ENCODE results near the gene CTAGE4. TPM values are rescaled to one million over a fixed set of nuclear protein-coding genes. Genes with fewer than 3 reads are reported as not detected.
A peak's percentile ranks its signal among the peaks of the same experiment; 100 is the strongest.
"Not testable (repeated sequence)": the region's sequence is repeated elsewhere in the genome, so short reads cannot be mapped to it uniquely, and the experiment has no call there.

Gene CTAGE4
- total RNA-seq (0.30 TPM in 1 of 2 replicates, not detected in the other), polyA plus RNA-seq (0.03 and 0.04 TPM in 2 replicates), polyA minus RNA-seq (0.10 TPM in 1 of 2 replicates, not detected in the other), Bru-seq, nascent RNA (percentile 21 among the genes with signal in this experiment), BruChase-seq, experiment 1, labeled RNA remaining after a 6-hour chase (not detected), BruChase-seq, experiment 2, labeled RNA remaining after a 2-hour chase (not detected)
- 0.03 and 0.06 TPM in 2 replicates for polyA plus RNA-seq (2011; cell fraction: cytosol; rRNA removed)
- polyA plus RNA-seq (2011; cell fraction: nucleus; rRNA removed), result 0.48 and 0.74 TPM in 2 replicates
- 0.07 TPM in 1 of 2 replicates, not detected in the other for polyA plus RNA-seq (2012)
- polyA minus RNA-seq (2011; cell fraction: cytosol; rRNA and poly(A)+ RNA removed), result 0.82 TPM
- polyA minus RNA-seq (2011; cell fraction: nucleus; rRNA and poly(A)+ RNA removed), result 0.34 and 0.43 TPM in 2 replicates
- long read RNA-seq, result 0 reads

- H3K4me1 ChIP-seq (ENCODE audit: control insufficient read depth, extremely low read depth, insufficient read depth, low read length); H3K9me3 ChIP-seq (replicated peaks; ENCODE audit: control insufficient read depth, insufficient read depth, low read length); BruUV-seq (replicated peaks); H3K9me1 ChIP-seq (replicated peaks; ENCODE audit: control insufficient read depth, extremely low read depth, insufficient read depth, low read length); H2AFZ ChIP-seq (ENCODE audit: low read depth, low read length); POLR2A ChIA-PET; FAIRE-seq; dilution Hi-C loops (cut with MboI; ENCODE audit: extremely low pct_ligation_motif_present, low sequenced_read_pairs); H3K27me3 ChIP-seq (ENCODE audit: control insufficient read depth in 2 of 2, insufficient read depth in 2 of 2, low read length in 2 of 2); H3K4me2 ChIP-seq (ENCODE audit: insufficient read depth, low read length); intact Hi-C loops (cut with micrococcal nuclease); H3K79me2 ChIP-seq (ENCODE audit: control insufficient read depth, insufficient read depth, low read length); H3K9ac ChIP-seq (replicated peaks; ENCODE audit: extremely low read depth, insufficient read depth, low read length); H3K27ac ChIP-seq (ENCODE audit: insufficient read depth, low read depth, low read length); H4K20me1 ChIP-seq (replicated peaks; ENCODE audit: control insufficient read depth, extremely low read depth, insufficient read depth, low read length); H3K4me3 ChIP-seq (replicated peaks in 1 of 3; ENCODE audit: insufficient read depth in 1 of 3, low read depth in 1 of 3, low read length in 3 of 3); DNase-seq (ENCODE audit: low read depth, low spot score); CTCF ChIA-PET; H3K36me3 ChIP-seq (ENCODE audit: control insufficient read depth in 2 of 2, extremely low read depth in 1 of 2, insufficient read depth in 2 of 2, low read length in 2 of 2): not testable (repeated sequence)
Observed at GRCh38 chr7:144183166-144183565, at the start of gene CTAGE4. TSS of gene CTAGE4 (plus strand) at chr7:144183466. CDS start at chr7:144183504, 38 bp downstream.

- Histone ChIP-seq H4K20me1 (replicated peaks; ENCODE audit: control insufficient read depth, extremely low read depth, insufficient read depth, low read length) (no peaks in the 10 kb centered on the region), H3K4me1 (ENCODE audit: control insufficient read depth, extremely low read depth, insufficient read depth, low read length) (no peaks in the 10 kb centered on the region), H3K4me2 (ENCODE audit: insufficient read depth, low read length) (no peak overlapping the region), H3K36me3 (ENCODE audit: control insufficient read depth in 2 of 2, extremely low read depth in 1 of 2, insufficient read depth in 2 of 2, low read length in 2 of 2) (no peaks in the 10 kb centered on the region), H3K27me3 (ENCODE audit: control insufficient read depth in 2 of 2, insufficient read depth in 2 of 2, low read length in 2 of 2) (peaks cover 0 to 2% of the 10 kb centered on the region in 2 experiments), H3K9me3 (replicated peaks; ENCODE audit: control insufficient read depth, insufficient read depth, low read length) (no peaks in the 10 kb centered on the region), H3K9me1 (replicated peaks; ENCODE audit: control insufficient read depth, extremely low read depth, insufficient read depth, low read length) (no peaks in the 10 kb centered on the region), H3K9ac (replicated peaks; ENCODE audit: extremely low read depth, insufficient read depth, low read length) (no peak overlapping the region), H3K4me3 (replicated peaks in 1 of 3; ENCODE audit: insufficient read depth in 1 of 3, low read depth in 1 of 3, low read length in 3 of 3) (no peak overlapping the region), H2AFZ (ENCODE audit: low read depth, low read length) (no peak overlapping the region), H3K79me2 (ENCODE audit: control insufficient read depth, insufficient read depth, low read length) (no peaks in the 10 kb centered on the region), H3K27ac (ENCODE audit: insufficient read depth, low read depth, low read length) (no peak overlapping the region)
- no peak for TF ChIP-seq CTCF (IDR thresholded peaks at IDR 0.05; ENCODE audit: extremely low read depth in 1 of 2, insufficient read depth in 1 of 2, low read depth in 1 of 2, low read length in 2 of 2)
- TF ChIP-seq POLR2AphosphoS5 (IDR thresholded peaks at IDR 0.05; ENCODE audit: insufficient read depth, low read depth, low read length), result no peak
- TF ChIP-seq EZH2 (IDR thresholded peaks at IDR 0.05; ENCODE audit: borderline replicate concordance, low read depth, low read length, severe bottlenecking), result no peak
- TF ChIP-seq, protein P1, sequence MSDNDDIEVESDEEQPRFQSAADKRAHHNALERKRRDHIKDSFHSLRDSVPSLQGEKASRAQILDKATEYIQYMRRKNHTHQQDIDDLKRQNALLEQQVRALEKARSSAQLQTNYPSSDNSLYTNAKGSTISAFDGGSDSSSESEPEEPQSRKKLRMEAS (IDR thresholded peaks at IDR 0.05; ENCODE audit: insufficient read depth, insufficient read length), result no peak
- TF ChIP-seq GATA2 (IDR thresholded peaks at IDR 0.05; ENCODE audit: insufficient read depth, insufficient read length, low read depth, low read length), result no peak
- no peak for TF ChIP-seq JUN (IDR thresholded peaks at IDR 0.05; ENCODE audit: borderline replicate concordance, insufficient read depth, insufficient read length, low read depth)
- TF ChIP-seq POLR2A (IDR thresholded peaks at IDR 0.05; ENCODE audit: low read depth, low read length), result no peak
- no peak for TF ChIP-seq FOS (IDR thresholded peaks at IDR 0.05; ENCODE audit: borderline replicate concordance, insufficient read depth, low read length)
- no peak for TF ChIP-seq MYC (IDR thresholded peaks at IDR 0.05; ENCODE audit: low read depth, low read length)
- FAIRE-seq (no peak), DNase-seq (ENCODE audit: low read depth, low spot score) (no peak)
- intact Hi-C loops (cut with micrococcal nuclease) (no loop called here), dilution Hi-C loops (cut with MboI; ENCODE audit: extremely low pct_ligation_motif_present, low sequenced_read_pairs) (no loop called here)
- ChIA-PET POLR2A (no interaction called here), CTCF (interaction anchor here (0.7 to 1.0 kb wide), 4 partner anchors 8 to 397 kb away, joined by 3 to 4 read pairs (median 3); no protein-coding TSS in a partner anchor)
- BruUV-seq (replicated peaks), result no TSS peak
Observed at GRCh38 chr7:144134116-144134515, 49.1 kb upstream of the CTAGE4 start.

All from endothelial cell of umbilical vein (primary cell).